Islet of Langerhans (tissue), 1 donor: ENCODE measurements around the gene BICD2.

Experiments used
- FAIRE-seq: peaks from one replicate; lab custom pipeline; 2011; peaks lifted over from hg19 to GRCh38; lab: Jason Lieb, UNC

BICD2 gene

DNA sequence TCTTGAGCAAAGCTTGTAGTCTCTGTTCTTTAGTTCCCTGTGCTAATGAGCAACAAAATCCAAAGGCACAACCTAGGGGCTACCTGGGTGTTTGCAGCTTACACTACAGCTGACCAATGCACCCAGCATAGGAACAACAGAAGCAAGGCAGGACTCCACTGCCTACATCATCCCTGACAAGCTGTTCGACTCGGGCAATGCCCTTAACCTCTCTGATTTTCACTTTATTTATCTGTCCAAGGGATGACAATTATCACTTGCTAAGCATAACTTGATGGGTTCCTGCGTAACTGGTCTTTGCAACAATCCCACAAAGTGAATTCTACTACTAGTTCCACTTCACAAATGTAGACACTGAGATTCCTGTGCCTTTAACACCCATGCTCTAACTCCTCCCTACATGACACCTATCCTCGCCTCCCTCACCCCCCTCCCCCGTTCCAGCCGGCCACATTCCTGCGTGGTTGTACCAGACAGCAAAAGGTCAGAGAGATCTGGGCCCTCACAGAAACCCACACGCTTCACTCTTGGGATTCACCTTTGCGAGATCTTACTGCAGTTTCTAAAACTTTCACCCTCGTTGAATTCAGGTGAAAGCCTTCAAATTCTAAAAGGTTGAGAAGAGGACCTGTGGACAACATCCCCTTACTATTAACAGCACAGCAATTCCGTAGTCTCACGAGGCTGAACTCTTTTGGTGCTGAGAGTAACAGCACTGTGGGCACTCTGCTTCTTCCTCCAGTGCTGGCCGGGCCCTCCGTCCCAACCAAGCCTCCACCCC lies 95.7 kb downstream of the BICD2 start:
- no peak for FAIRE-seq

DNA sequence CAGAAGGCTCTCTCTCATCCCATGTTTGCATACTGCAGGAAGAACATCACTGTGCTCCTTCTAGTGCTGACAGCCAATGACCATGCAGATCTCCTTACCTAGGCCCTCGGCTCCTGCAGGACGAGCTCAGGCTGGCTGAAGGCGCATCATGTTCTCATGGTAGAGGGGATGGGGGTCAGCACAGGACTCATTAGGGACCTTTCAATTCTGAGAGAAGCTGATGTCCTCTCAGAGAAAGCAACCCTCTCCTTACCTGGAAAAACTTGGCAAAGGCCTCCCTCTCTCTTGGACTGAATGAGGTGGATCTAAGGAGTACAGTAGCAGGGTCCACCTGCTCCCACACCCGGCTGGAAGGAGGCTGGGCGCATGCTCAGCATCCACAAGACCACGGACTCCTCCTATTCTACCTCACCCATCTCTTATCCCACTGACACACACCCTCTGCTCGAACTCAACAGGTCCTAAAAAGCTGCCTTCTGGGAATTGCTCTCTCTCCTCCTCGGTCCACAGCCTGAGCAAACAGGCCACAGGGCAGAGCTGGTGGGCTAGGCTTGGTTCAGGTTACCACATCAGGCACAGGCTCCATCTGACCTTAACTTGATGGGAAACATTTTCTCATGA lies 97.6 kb downstream of the BICD2 start:
- no peak for FAIRE-seq

DNA sequence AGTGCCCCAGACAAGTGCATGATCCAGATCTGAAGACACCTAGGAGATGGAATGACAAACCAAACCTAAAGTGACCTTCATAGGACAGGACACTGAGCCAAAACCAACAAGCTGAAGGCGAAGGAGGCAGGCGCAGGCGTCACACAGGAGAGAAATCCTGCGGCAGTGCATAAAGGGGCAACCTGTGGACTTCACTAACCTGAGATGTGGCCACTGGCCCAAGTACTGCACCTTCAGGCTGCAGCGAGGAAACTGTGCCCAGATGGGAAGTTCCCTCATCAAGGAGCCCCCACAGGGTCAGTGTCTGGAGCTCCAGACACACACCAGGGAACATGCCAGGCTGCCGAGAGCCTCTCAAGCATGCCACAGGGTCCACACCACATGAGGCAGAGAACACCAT lies 98.4 kb downstream of the BICD2 start:
- FAIRE-seq: no peak

DNA sequence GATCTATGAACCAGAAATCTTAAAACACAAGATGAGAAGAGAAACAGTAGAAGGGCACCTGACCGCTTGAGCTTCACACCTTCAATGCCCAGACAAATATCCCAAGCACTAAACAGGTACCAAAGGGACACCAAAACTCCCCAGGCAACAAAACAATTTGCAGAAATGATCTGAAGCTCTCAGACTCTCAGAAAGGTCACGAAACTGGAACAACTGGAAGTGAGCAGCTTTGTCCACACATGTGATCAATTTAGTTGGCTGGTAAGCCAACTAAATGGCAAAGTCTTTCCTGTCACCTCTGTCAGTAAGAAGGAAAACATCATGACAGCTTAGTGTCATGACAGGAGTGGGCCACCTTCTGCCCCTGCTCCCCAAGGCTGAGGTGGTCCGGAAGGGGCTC lies 98.8 kb downstream of the BICD2 start:
- no peak for FAIRE-seq

DNA sequence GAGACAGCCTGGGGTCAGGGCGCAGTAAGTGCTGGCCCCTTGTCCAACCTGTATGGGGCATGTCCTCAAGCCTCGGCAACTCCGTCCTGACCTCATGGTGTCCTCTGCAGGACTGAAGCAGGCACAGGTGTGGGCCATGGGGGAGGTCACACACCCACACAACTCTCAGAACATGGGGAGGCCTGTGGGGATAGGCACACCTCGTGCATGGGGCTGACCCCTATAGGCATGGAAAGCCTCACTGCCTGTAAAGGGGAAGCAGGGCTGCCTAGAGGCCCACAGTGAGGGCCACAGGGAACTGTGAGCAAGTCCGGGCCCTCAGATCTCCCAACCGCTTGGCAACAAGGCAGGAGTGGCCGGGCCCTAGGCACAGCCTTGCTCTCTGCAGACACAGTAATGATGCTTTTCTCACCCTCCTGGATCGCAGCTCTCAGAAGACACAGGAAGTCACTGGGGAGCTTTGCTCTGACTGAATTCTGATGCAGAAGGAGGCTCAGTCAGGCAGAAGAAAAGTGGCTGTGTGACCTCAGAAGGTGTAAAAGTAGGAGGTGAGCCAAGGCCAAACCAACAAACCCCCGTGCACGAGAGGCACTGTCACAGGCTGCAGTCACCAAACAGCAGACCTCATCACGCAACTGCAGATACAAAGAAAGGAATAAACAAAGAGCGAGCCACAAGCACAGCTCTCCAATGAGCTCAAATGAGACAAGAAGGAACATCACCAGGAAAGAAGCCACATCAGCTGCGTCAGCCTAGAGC lies 100.1 kb downstream of the BICD2 start:
- FAIRE-seq: no peak

DNA sequence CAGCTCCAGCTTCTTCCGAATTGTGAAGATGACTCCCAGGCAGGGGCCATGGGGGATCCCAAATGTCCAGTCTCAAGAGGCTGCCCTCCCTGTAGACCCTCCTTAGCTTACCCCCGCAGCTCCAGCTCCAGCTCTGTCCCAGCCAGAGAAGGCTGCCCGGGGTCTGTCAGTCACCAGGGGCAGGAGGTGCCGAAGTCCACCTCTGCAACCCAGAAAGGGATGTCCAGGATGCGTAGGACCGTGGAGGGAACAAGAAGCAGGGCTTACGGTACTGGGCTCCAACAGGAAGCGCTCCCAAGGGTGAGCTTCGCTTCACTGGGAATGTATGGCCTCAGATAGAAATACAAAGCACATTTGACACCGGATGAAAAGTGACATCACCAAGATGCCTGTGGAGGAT lies 100.7 kb downstream of the BICD2 start:
- FAIRE-seq: no peak

DNA sequence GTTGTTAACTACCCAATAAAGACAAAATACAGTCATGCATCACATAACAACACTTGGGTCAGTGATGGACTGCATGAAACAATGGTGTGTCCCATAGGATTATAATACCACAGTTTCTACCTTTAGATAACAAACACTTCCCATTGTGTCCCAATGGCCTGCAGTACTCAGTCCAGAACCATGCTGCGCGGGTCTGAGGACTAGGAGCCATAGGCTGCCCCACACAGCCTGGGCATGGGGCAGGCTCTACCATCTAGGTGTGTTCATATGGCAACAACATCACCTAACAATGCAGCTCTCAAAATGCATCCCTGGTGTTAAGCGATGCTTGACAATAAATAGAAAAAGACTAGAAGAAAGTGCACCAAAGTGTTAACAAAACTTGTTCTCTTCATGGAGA lies 101.5 kb downstream of the BICD2 start:
- FAIRE-seq: no peak

DNA sequence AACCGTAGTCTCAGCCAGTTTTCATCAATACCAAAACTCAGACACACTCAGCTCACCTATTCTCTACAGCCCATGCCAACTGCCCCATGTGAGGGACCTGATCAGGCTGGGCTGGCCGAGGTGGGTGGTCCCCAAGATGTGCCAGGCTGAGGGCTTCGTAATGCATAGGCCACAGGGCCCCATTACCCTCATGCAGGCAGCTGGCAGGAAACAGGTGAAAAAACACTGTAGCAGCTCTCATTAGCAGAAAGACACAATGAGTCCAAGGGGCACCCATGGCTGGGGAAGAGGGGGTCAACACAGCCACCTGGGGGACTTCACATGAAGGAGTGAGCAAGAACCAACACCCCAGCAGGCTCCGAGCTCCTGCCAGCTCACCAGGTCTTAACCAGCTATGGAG lies 102.9 kb downstream of the BICD2 start:
- no peak for FAIRE-seq
